ENCODE results near the gene SAE1. TPM values are rescaled to one million over a fixed set of nuclear protein-coding genes. Genes with fewer than 3 reads are reported as not detected.

Gene SAE1
- total and polyA plus RNA-seq, 12 donors: 19.0 to 77.6 (median 49.7) TPM

DNA sequence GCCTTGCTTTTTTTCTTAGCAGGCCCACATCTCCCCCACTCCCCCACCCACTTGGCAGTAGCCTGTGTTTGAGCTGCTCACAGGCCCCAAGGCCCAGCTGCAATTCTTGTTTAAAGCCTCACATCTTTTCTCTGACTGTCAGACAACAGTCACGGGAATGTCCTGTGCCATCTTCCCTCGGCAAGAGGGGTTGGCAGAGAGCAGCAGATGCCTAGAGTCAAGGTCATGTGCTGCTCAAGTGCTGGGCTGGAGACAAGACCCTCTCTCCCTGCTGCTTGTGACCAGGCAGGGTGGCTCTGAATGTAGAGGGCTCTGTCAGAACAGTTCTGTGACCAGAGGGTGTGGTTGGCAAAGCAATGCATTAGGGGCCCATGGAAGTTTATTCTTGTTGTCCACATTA, 53.0 kb downstream of the SAE1 start:
- Histone ChIP-seq H3K27ac (no peak overlapping the region), H3K36me3 (replicated peaks in 1 of 2) (no peaks in the 10 kb centered on the region), H3K4me3 (no peak overlapping the region), H3K9me3 (replicated peaks in 1 of 3) (no peaks in the 10 kb centered on the region), H3K4me1 (replicated peaks in 1 of 2) (peaks cover 0 to 3% of the 10 kb centered on the region in 2 donors), H3K27me3 (no peaks in the 10 kb centered on the region)
- intact Hi-C loops (cut with DNase I): no loop called here
- no peak for TF ChIP-seq POLR2A (IDR thresholded peaks at IDR 0.05)
- TF ChIP-seq, protein P1, sequence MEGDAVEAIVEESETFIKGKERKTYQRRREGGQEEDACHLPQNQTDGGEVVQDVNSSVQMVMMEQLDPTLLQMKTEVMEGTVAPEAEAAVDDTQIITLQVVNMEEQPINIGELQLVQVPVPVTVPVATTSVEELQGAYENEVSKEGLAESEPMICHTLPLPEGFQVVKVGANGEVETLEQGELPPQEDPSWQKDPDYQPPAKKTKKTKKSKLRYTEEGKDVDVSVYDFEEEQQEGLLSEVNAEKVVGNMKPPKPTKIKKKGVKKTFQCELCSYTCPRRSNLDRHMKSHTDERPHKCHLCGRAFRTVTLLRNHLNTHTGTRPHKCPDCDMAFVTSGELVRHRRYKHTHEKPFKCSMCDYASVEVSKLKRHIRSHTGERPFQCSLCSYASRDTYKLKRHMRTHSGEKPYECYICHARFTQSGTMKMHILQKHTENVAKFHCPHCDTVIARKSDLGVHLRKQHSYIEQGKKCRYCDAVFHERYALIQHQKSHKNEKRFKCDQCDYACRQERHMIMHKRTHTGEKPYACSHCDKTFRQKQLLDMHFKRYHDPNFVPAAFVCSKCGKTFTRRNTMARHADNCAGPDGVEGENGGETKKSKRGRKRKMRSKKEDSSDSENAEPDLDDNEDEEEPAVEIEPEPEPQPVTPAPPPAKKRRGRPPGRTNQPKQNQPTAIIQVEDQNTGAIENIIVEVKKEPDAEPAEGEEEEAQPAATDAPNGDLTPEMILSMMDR (IDR thresholded peaks at IDR 0.05): no peak
- DNase-seq: no peak
- 28 to 53% (median 37%) methylated on average over 2 of the region's 2 CpGs for WGBS, 4 donors

GRCh38 chr19:47186446-47187334, 56.1 kb downstream of the SAE1 start:
- Histone ChIP-seq H3K4me3 (no peak overlapping the region), H3K36me3 (replicated peaks in 1 of 2) (peaks cover 0 to 5% of the 10 kb centered on the region in 2 donors), H3K9me3 (replicated peaks in 1 of 3) (no peaks in the 10 kb centered on the region), H3K27me3 (no peaks in the 10 kb centered on the region), H3K27ac (no peak overlapping the region), H3K4me1 (replicated peaks in 1 of 2) (peaks cover 14 to 23% of the 10 kb centered on the region in 2 donors)
- DNase-seq: no peak
- intact Hi-C loops (cut with DNase I): no loop called here
- TF ChIP-seq, protein P1 (IDR thresholded peaks at IDR 0.05): no peak
- TF ChIP-seq POLR2A (IDR thresholded peaks at IDR 0.05): no peak
- WGBS, 4 donors: 86 to 91% (median 89%) methylated on average over 17 of the region's 17 CpGs

DNA sequence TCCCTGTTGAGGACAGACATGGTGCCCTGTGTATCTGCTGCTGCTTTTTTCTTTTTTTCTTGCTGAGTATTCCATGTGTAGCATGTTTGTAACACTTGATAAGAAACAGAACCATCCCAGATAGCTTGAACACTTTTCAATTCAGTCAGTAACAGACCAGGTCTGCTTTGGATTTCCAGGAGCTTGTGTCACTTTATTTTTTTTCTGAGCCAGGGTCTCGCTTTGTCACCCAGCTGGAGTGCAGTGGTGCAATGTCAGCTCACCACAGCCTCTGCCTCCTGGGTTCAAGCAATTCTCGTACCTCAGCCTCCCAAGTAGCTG, 56.7 kb downstream of the SAE1 start:
- TF ChIP-seq, protein P1 (IDR thresholded peaks at IDR 0.05): no peak
- no peak for TF ChIP-seq POLR2A (IDR thresholded peaks at IDR 0.05)
- WGBS, 4 donors: 56 to 100% (median 83%) methylated on average over 2 of the region's 2 CpGs
- Histone ChIP-seq H3K27me3 (no peaks in the 10 kb centered on the region), H3K9me3 (replicated peaks in 1 of 3) (no peaks in the 10 kb centered on the region), H3K4me3 (no peak overlapping the region), H3K4me1 (replicated peaks in 1 of 2) (peaks cover 14 to 23% of the 10 kb centered on the region in 2 donors), H3K27ac (no peak overlapping the region), H3K36me3 (replicated peaks in 1 of 2) (peaks cover 0 to 5% of the 10 kb centered on the region in 2 donors)
- intact Hi-C loops (cut with DNase I): no loop called here
- DNase-seq: no peak

DNA sequence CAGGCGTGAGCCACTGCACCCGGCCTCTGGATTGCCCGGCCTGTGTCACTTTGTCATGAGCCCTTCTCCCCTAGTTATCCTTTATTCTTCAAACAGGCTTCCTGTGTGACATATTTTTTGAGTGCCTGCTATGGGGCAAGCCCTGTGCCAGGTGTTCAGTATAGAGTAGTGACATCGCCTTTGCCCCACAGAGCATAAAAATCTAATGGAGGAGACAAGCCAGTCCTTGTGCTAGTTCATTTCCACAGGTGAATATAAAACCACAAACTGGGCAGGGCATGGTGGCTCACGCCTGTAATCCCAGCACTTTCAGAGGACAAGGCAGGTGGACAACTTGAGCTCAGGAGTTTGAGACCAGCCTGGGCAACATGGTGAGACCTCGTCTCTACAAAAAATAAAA, 57.2 kb downstream of the SAE1 start:
- no peaks in the 10 kb centered on the region for H3K9me3 ChIP-seq (replicated peaks in 1 of 3)
- TF ChIP-seq, protein P1 (IDR thresholded peaks at IDR 0.05): no peak
- TF ChIP-seq POLR2A (IDR thresholded peaks at IDR 0.05): no peak
- WGBS, 4 donors: 92 to 95% (median 95%) methylated on average over 6 of the region's 6 CpGs

More for the DNA sequence above, 57.2 kb downstream of the SAE1 start:
- no peak overlapping the region for H3K27ac ChIP-seq
- peaks cover 14 to 23% of the 10 kb centered on the region in 2 donors for H3K4me1 ChIP-seq (replicated peaks in 1 of 2)
- peaks cover 0 to 5% of the 10 kb centered on the region in 2 donors for H3K36me3 ChIP-seq (replicated peaks in 1 of 2)
- no peak for DNase-seq
- no peak overlapping the region for H3K4me3 ChIP-seq
- intact Hi-C loops (cut with DNase I): no loop called here
- no peaks in the 10 kb centered on the region for H3K27me3 ChIP-seq
